ENCODE data around the gene IRAG1.

DNA sequence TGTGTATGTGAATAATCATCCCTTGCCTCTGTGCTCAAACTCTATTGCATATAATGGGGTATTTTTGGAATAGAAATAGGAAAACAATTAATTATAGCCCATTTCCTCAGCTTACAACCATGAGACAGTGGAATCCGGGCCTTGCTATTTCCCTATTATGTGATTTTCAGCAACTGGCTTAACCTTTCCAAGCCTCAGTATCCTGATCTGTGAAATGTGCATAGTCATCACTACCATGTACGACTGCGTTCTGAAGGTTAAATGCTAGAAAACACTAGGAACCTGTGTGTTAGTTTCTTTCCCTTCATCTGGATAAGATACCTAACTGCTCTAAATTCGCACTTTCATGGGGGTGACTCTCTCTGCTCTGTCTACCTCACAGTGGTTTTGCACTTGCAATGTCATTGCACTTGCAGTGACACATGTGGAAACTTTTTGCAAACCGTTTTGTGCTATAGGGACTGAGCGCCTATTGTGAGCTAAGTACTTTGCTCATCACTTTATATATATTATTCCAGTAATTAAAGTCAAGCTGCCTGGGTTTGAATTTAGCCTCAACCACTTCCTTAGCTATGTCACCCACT lies 48.3 kb downstream of the IRAG1 start:
- TF ChIP-seq, protein P1, sequence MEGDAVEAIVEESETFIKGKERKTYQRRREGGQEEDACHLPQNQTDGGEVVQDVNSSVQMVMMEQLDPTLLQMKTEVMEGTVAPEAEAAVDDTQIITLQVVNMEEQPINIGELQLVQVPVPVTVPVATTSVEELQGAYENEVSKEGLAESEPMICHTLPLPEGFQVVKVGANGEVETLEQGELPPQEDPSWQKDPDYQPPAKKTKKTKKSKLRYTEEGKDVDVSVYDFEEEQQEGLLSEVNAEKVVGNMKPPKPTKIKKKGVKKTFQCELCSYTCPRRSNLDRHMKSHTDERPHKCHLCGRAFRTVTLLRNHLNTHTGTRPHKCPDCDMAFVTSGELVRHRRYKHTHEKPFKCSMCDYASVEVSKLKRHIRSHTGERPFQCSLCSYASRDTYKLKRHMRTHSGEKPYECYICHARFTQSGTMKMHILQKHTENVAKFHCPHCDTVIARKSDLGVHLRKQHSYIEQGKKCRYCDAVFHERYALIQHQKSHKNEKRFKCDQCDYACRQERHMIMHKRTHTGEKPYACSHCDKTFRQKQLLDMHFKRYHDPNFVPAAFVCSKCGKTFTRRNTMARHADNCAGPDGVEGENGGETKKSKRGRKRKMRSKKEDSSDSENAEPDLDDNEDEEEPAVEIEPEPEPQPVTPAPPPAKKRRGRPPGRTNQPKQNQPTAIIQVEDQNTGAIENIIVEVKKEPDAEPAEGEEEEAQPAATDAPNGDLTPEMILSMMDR (IDR thresholded peaks at IDR 0.05) = no peak
- TF ChIP-seq POLR2A (IDR thresholded peaks at IDR 0.05) (no peak), EP300 (IDR thresholded peaks at IDR 0.05) (no peak)

Measured in ovary (tissue), 3 donors.